ENCODE measurements around the gene CST9L.

CST9L gene

DNA sequence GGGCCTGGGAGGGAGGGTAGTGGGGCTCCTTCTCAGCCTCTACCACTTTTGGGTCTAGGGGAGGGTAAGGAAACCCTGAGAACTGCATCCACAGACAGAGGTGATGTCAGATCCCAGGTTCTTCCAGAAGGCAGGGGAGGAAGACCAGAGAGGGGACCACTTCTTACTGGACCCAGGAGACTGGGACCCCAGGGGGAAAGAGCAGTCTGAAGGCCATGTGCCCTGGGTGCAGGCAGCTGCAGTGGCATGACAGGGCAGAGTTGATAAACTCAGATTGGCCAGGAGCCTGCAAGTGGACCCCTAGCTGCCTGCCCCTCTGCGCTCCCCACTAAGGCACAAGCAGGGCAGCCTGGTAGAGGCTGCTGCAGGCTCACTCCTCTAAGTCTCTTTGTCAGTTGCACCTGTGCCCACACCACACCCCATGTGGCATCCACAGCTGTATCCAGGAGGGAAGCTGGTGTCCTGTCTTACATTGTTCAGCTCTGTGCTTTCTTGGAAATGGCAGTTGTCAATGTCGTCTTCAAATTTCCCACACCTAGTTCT lies 2.7 kb downstream of the CST9L start:
- TF ChIP-seq, protein P1, sequence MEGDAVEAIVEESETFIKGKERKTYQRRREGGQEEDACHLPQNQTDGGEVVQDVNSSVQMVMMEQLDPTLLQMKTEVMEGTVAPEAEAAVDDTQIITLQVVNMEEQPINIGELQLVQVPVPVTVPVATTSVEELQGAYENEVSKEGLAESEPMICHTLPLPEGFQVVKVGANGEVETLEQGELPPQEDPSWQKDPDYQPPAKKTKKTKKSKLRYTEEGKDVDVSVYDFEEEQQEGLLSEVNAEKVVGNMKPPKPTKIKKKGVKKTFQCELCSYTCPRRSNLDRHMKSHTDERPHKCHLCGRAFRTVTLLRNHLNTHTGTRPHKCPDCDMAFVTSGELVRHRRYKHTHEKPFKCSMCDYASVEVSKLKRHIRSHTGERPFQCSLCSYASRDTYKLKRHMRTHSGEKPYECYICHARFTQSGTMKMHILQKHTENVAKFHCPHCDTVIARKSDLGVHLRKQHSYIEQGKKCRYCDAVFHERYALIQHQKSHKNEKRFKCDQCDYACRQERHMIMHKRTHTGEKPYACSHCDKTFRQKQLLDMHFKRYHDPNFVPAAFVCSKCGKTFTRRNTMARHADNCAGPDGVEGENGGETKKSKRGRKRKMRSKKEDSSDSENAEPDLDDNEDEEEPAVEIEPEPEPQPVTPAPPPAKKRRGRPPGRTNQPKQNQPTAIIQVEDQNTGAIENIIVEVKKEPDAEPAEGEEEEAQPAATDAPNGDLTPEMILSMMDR (IDR thresholded peaks at IDR 0.05; ENCODE audit: low read depth, low read length, missing control alignments) = no peak
- no peak for DNase-seq (ENCODE audit: low read depth)
- no peak overlapping the region for H3K4me3 ChIP-seq (ENCODE audit: low read depth, low read length)

DNA sequence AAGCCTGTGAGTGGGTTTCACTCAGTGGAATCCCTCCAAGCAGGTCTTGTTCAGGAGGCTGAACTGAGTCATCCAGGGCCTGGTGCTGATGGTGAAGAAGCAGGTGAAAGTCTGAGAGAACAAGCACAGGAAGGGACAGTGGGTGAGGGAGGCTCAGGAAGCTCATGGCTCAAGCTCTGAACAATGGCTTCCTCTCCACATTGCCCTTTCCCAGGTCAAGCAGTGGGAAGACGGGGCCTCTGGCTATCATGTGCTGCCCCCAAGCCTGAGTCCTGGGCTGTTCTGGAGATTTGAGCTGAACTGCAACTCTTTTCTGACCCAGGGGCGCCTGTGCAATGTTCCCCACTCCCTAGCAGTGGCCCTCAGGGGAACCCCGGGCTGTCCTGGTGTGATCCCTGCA lies 3.4 kb downstream of the CST9L start:
- H3K4me3 ChIP-seq (ENCODE audit: low read depth, low read length) = no peak overlapping the region
- DNase-seq (ENCODE audit: low read depth) = no peak
- TF ChIP-seq, protein P1 (IDR thresholded peaks at IDR 0.05; ENCODE audit: low read depth, low read length, missing control alignments) = no peak

DNA sequence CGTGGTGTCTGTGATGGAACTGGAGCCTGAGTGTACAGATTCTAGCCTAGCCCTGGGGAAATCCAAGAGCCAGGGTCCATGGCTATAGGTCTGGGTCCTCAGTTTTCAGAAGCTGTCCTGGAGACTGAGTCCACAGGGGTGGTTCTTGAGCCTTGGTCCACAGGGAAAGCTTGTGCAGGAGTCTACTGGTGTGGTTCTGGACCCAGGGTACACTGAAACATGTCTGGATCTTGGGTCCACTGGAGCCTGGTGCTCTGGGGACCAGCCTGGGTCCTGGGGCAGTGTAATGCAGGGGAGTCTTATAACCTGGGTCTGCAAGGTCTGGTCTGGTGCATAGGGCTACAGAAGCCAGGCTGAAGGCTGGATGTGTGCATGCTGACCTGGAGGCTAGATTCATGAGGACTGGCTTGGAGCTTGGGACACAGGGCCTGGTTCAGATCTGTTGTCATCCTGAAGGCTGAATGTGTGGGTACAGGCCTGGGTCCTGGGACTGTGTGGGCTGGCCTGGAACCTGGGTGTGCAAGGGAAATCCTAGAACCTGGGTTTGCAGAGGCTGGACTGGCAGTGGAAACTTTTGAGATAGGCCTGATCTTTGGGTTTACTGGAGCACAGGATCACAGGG lies 5.5 kb downstream of the CST9L start:
- no peak for DNase-seq (ENCODE audit: low read depth)
- H3K4me3 ChIP-seq (ENCODE audit: low read depth, low read length) = no peak overlapping the region
- TF ChIP-seq, protein P1 (IDR thresholded peaks at IDR 0.05; ENCODE audit: low read depth, low read length, missing control alignments) = no peak

DNA sequence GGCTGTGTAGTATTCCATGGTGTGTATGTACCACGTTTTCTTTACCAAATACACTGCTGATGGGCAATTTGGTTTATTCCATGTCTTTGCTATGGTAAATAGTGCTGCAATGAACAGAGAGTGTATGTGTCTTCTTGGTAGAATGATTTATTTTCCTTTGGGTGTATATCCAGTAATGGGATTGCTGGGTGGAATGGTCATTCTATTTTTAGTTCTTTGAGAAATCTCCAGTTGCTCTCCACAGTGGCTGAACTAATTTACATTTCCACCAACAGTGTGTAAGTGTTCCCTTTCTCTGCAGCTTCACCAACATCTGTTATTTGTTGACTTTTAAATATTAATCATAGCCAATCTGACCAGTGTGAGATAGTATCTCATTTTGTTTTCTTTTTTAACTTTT lies 13.9 kb downstream of the CST9L start:
- no peak overlapping the region for H3K4me3 ChIP-seq (ENCODE audit: low read depth, low read length)
- TF ChIP-seq, protein P1 (IDR thresholded peaks at IDR 0.05; ENCODE audit: low read depth, low read length, missing control alignments) = no peak
- no peak for DNase-seq (ENCODE audit: low read depth)

DNA sequence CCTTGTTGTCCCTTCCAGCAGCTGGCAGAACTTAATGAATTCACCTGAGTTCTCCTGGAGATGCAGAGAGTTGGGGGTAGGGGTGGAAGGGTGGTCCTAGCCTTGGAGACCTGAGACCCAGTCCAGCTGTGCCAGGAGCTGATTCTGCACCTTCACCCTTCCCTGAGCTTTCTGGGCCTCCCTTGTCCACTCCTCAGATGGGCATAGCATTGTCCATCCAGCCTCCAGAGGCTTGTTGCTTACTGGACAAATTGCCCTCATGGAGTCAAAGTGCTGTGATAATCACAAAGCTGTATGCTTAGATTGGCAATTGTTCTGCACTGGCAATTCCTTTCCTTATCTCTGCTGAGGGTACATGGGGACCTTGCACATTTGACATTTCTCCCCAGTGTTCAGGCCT lies 16.5 kb downstream of the CST9L start:
- TF ChIP-seq, protein P1 (IDR thresholded peaks at IDR 0.05; ENCODE audit: low read depth, low read length, missing control alignments) = no peak
- H3K4me3 ChIP-seq (ENCODE audit: low read depth, low read length) = no peak overlapping the region
- DNase-seq (ENCODE audit: low read depth) = no peak

DNA sequence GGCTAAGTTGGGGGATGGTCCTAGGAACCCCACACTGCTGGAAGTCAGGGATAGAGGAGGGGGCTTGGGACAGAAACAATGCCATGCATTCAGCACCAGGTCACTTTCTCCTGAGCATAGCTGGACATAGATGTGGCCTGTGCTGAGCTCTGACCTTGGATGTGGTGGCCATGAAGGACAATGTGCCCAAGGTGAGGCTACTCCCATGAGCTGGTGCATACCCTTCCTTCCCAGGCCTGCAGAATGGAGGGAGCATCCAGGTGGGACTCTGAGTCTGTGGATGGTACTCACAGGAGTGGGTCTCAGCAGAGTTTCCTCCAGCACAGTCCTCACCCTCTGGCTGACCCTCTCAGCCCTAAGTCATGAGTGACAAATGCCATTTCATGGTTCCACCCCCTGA lies 16.9 kb downstream of the CST9L start:
- H3K4me3 ChIP-seq (ENCODE audit: low read depth, low read length) = no peak overlapping the region
- no peak for DNase-seq (ENCODE audit: low read depth)
- TF ChIP-seq, protein P1 (IDR thresholded peaks at IDR 0.05; ENCODE audit: low read depth, low read length, missing control alignments) = no peak

DNA sequence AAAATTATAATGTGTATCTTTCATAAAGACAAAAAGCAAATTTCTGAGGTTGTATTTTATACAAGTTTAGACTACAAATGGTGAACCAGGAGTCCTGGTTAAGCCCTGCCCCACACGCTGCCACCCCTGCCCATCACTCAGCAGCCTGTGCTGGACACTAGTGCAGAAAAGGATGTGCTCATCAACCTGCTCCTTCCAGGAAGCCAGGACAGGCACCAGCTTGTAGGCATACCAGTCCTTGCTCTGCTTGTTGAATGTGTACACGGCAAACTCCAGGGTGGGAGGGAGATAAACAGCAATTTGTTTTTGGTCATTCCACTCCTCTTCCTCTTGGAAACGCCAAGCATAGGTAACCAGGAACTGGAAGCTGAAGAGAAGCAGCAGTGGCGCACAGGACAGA lies 18.1 kb downstream of the CST9L start:
- H3K4me3 ChIP-seq (ENCODE audit: low read depth, low read length) = no peak overlapping the region
- TF ChIP-seq, protein P1 (IDR thresholded peaks at IDR 0.05; ENCODE audit: low read depth, low read length, missing control alignments) = no peak
- no peak for DNase-seq (ENCODE audit: low read depth)

Data from GM12864 (cell line).